Heart left ventricle (tissue), 13 donors: ENCODE measurements around the gene HBZ.

Experiments used
- CTCF ChIP-seq, 12 donors: fragments of 200-600 bp; sonication (generic) in 4 of 12; IDR thresholded peaks; one replicate each; pipeline versions ENCODE4 v1.5.0 to v1.8.0; 2018 to 2022; ENCODE audit warnings: antibody characterized with exemption in 12 of 12, mild to moderate bottlenecking in 5 of 12
- POLR2A ChIP-seq, 2 donors: fragments of 450-650 bp; IDR thresholded peaks; one replicate each; pipeline ENCODE4 v1.6.1; 2017; ENCODE audit warnings: antibody characterized with exemption in 2 of 2, mild to moderate bottlenecking in 2 of 2, moderate library complexity in 2 of 2
- donor health status: ischemic (EF 13 %, LVEDD 7.1; RV severe dilation, severe dysfunction).
- donor health status: DM: no; HTN: yes; CAD: no.
- donor health status: DM: no; HTN: no; CAD: no.
- donor health status: ischemic (EF 25% LVEDD 6.9; RV normal size, moderate dysfunction).
- donor health status: ischemic (EF 25% LVEDD 5.7; RV mildly dilated, moderate dysfunction).
- donor health status: ischemic (EF 35%, LVEDD 5.7; RV mildly dilated, moderate dysfunction).
- donor health status: nonischemic (EF 11% LVEDD 7.7; RV severe dilation, severe dysfunction).
- donor health status: DM: yes; HTN: yes; CAD: no.
- donor health status: PGD.
- donor health status: ischemic (EF 29% LVEDD 5.4; RV normal size, mild dysfunction).
- donor health status: nonischemic (EF 23%, LVEDD 6.1; RV moderate dilation, normal function).

GRCh38 chr16:119295-119694 lies 33.1 kb upstream of the HBZ start:
- TF ChIP-seq CTCF (IDR thresholded peaks at IDR 0.05): no peak
- no peak for TF ChIP-seq POLR2A (IDR thresholded peaks at IDR 0.05)
